HG02759 (cell line): Measurements from ENCODE around the gene SIK1.
"Not testable (repeated sequence)": the region's sequence is repeated elsewhere in the genome, so short reads cannot be mapped to it uniquely, and the experiment has no call there.

Source experiments
- ATAC-seq: cut with Tn5 transposase; IDR thresholded peaks from one replicate; pipeline ENCODE4 v1.9.1; 2021; ENCODE audit warnings: mild to moderate bottlenecking, moderate library complexity; ENCODE audit not compliant: unreplicated experiment

The SIK1 gene

DNA sequence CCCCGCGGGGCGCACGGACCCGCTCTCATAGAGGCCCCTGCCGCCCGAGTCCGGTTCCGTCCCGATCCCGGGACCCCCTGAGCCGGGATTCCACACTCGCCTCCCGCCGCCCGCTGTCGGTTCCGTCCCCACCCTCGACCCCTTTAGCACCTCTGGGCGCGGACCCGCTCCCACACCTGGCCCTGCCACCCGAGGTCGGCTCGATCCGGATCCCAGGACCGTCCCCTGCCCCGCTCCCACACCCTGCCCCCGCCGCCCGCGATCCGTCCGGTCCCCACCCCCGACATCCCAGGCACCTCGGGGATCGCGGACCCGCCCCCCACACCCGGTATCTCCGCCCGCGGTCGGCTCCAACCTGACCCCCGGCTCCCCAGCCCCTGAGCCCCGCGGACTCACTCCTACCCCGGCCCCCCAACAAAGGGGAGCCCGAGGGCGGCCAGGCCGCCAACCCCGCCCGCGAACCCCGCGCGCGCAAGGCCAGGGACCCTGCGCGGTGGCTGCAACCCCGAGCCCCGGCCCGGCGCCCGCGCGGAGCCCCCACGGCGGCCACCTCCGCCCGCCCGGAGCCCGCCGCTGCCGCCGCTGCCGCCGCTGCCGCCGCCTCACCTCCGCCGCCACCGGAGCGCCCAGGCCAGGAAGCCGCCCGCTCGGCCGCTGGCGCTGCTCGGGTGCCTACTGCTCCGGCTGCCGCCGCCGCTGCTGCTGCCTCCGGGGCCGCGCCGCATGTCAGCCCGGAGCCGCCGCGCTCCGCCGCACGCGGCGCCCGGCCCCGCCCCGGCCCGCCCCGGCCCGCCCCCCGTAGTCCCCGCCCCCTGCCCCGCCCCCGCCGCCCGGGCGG lies at the start of gene SIK1:
Gene SIK1 (minus strand): TSS at position 728 of the 838 bp plus-strand sequence. CDS start 953 bp downstream, outside the sequence.
- ATAC-seq = not testable (repeated sequence)

DNA sequence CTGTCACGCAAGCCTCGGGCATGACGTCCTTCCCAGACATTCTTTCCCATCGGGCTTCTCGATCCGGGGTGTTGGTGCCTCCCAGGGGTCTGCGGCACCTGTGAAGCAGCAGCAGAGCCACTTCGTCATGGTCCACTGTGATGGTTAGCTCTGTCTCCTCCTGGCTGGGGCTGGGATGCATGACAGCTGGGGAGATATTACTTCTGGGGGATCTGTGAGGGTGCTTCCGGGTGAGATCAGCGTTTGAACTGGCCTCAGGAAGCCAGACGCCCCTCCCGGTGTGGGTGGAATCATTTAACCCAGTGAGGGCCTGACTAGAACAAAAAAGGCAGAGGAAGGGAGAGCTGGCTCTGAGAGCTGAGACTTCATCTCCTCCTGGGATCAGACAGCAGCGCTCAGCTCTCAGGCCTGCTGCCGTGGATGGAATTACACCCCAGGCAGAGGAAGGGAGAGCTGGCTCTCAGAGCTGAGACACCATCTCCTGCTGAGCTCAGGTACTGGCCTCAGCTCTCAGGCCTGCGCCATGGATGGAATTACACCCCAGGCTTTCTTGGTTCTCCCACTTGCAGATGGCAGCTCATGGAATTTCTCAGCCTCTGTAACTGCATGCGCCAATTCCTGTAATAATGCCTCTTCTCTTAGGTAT lies 44.8 kb upstream of the SIK1 start:
- not testable (repeated sequence) for ATAC-seq

DNA sequence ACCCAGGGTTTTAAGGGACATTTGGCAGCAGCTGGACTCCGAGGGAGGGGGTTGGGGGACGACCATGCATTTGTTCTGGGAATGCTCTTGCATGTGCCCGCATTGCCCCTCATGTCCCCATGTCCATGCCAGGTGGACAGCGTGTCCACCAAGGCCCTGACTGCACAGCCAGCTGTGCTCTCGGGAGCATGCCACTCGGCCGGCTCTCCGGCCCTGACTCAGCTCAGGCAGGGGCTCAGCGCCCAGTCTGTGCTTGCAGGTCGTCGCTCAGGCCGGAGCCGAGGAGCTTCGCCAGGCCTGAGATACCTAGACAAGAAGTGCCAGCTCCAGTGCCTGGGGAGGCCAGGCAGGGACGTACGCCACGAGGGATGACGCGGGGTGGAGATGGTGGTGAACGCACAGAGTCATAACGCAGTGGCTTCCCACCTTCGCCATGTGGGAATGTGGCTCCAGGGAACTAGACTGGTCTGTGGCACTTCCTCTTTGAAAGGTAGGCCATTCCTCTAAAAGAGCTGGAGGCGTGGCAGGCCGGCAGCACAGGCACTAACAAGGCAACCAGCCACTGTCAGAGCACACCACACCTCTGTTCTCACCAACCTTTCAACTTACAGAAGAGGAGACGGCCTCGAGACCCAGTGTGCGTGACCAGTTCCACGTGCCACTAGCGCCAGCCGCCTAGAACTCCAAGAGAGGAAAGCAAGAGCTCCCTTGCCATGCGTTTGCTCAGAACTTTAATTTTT lies 43.0 kb upstream of the SIK1 start:
- not testable (repeated sequence) for ATAC-seq

DNA sequence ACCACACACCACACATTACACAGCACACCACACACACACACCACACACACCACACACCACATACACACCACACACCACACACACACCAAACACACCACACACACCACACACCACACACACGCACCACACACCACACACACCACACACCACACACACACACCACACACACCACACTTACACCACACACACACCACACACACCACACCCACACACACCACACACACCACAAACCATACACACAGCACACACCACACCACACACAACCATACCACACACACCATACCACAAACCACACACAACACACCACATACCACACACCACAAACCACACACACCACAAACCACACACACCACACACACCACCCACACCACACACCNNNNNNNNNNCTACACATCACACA lies 40.9 kb upstream of the SIK1 start:
- no peak for ATAC-seq

DNA sequence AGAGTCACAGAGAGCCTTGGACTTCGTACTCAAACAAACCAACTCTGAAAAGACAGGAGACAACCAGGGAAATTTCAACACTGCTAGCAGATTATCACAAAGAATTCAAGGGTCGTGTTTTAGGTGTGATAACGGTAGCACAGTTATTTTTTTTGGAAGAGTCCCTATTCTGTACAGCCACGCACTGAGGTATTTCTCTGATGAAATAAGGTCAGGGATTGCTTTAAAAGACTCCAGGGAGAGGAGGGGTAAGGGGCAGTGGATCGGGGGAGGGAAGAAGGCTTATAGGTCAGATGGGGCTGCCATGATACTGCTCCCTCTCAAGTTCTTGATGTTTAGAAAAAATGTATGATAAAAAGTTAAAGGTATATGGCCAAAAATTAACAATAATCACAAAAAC lies 38.2 kb upstream of the SIK1 start:
- ATAC-seq = not testable (repeated sequence)

DNA sequence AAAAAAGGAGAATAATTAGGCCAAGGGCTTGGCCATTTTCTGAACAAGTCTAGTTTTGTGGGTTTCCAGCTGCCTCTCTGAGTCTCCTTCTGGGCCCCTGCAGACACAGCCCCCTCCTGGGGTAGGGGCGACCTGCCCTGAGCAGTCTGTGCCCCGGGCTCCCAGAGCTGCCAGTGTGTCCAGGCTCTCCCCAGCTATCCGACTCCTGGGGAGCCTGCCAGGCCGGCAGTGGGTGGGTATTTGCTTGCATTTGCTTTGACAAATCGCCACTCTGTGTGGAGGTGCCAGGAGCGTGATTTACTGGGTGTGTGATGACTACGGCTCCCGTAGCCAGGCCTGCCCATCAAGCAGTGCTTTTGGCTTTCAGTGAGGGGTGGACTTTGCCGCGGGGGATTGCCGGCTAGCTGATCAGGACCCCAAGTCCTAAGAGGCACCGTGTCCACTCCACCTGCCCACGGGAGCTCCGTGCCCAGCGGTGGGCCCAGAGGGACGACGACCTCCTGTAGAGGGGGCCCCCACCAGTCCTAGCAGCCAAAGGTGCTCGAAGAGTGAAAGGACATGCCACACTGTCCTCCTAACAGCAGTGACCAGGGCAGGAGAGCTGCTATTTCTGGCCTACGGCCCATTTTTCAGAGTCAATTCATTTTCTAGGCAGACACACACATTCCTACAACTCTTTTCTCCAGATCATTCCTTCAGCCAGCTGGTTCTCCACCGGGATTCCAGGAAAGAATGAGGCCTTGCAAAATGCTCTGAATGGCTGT lies 36.7 kb upstream of the SIK1 start:
- ATAC-seq = not testable (repeated sequence)

DNA sequence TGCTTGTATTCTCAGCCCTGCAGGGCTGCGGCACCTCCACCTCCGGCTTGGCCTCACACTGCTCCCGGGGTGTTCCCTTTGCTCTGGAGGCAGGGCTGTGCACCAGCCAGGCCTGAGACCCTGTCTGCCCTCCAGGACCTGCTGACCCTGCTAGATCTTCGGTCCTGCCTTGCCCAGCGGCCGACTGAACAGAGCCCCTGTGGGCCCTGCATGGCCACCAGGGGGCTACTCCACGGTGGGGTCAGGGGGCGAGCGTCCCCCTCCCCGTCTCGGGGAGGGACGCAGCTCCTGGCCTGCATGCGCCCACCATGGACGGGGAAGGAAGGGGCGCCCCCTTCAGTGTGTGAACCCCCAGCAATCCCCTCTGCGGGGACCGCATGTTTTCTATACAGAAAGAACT lies 36.0 kb upstream of the SIK1 start:
- ATAC-seq = not testable (repeated sequence)

DNA sequence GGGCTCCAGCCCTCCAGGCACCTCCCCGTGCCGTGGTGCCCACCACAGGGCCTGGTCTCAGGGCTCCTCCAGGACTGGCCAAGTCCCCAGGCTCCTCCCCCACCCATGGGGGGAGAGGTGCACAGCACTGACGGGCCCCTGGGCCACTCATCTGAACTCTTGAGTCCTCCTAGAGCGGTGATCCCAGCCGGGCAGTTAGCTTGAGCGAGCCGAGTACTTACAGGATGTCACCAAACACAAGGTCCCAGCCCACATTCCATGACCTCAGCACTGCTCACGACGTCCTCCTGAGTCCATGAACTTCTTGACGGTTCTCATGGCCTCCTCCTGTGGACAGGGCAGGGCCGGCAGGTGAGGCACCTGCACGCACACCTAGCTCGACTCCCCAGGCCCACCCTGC lies 33.5 kb upstream of the SIK1 start:
- ATAC-seq = not testable (repeated sequence)

DNA sequence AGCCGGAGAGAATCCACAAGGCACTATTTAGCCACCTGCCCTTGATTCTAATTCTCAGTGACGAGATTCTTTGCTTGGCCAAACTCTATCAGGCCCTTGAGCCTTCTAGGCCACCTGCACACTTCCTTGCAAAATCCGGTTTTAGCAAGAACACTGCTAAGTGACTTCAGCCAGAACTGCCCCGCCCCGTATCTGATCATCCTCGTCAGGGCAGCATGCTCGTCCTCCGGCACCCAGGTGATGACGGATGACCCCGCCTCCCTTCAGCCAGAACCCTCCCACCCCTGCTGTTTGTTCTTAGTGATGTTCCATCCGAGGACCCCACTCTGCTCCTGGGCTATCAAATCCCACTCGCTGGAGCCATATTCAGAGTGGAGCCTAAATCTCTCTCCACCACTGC lies 32.1 kb upstream of the SIK1 start:
- ATAC-seq = not testable (repeated sequence)

DNA sequence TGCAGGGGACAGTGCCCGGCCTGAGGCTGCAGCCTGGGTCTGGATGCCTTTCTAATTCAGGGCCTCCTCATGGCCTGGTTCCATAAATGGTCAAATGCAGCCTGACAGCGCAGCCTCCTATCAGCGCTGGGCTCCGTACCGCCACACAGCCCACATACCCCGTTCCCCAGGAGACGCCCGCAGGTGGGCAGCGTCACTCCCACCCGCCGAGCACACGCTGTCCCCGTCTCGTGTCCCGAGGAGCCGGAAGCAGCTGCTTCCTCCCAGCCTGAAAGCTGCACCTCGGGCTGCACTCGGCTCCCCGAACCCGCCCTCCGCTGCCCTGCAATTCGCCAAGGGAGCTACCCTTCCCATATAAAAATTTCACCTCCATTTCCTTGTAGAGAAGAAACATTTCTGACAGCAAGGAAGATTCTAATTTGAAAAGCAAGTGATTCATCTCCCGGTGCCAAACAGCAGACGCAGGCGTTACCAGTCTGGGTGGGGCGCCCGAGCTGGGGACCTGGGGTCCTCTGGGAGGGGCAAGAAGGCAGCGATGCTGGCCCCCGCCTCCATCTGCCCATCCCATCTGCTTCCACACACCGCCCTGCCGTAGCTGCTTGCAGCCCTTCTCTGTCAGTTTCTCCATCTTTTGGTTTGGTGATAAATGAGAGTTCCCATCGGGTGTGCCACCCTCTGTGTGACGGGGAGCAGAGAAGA lies 29.8 kb upstream of the SIK1 start:
- not testable (repeated sequence) for ATAC-seq

DNA sequence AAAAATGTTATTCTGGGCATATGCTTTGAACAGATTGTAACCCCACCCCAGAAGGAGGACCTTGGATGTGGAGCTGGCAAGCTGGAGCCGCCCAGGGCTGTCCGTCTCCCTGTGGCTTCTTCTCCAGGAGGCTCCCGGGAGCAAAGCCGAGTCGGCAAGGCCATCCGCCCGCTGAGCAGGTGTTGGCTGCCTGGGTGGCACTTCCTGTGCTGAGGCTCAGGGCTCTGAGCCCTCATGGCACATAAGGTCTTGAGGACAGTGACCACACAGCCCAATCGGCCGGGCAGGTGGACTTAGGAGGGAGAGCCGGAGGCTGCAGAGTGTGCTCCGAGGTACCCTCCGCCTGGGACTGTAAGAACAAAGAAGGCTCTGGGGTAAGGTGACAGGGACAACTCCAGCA lies 28.8 kb upstream of the SIK1 start:
- ATAC-seq = not testable (repeated sequence)

DNA sequence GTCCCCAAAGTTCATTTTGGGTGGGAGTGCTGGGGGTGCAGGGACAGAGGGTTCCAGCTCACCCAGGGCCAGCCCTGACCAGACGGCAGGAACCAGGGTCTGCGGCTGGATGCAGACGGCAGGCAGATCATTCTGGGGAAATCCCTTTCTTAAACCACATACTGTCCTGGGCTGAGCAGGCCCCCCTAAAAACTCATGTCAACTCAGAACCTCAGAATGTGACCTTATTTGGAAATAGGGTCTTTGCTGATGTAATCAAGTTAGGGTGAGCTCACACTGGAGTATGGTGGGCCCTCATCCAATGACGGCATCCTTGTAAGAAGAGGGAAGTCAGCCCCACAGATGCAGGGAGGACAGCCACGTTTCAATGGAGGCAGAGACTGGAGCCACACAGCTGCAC lies 27.2 kb upstream of the SIK1 start:
- not testable (repeated sequence) for ATAC-seq

DNA sequence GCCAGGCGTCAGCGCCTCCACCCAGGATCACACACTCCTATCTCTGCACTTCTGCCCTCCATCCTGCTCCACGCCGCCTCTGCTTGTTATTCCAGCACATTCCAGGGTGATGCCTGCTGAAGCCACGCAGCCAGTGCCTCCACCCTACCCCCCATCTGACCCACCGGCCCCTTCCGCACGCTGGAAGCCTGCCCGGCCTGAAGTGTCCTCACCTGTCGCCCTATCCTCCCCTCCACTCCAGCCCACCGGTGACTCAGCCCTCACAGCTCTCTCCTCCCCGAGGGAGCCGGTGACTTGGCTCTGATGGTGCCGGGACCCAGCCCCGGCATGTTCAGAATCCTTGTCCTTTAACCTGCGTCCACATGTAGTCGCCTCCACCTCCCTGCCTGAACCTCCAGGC lies 24.9 kb upstream of the SIK1 start:
- ATAC-seq = not testable (repeated sequence)

DNA sequence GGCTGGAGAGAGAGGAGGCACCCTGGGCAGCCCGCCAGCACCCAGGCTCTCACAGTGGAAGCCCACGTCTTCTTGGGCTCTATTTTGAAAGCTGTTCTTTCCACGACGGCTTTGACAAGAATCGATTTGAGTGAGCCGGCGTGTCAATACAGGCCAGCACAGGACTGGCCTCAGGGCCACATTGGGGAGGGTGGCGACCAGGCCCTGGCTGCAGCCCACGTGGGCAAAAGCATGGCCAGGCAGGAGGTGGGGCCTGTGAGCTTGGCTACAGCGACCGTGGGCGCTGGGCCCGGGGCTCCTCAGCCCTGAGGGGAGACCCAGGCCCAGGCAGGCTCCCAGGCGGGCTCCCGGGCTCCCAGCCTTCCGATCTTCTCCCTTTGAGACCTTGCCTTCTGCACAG lies 23.4 kb upstream of the SIK1 start:
- not testable (repeated sequence) for ATAC-seq

DNA sequence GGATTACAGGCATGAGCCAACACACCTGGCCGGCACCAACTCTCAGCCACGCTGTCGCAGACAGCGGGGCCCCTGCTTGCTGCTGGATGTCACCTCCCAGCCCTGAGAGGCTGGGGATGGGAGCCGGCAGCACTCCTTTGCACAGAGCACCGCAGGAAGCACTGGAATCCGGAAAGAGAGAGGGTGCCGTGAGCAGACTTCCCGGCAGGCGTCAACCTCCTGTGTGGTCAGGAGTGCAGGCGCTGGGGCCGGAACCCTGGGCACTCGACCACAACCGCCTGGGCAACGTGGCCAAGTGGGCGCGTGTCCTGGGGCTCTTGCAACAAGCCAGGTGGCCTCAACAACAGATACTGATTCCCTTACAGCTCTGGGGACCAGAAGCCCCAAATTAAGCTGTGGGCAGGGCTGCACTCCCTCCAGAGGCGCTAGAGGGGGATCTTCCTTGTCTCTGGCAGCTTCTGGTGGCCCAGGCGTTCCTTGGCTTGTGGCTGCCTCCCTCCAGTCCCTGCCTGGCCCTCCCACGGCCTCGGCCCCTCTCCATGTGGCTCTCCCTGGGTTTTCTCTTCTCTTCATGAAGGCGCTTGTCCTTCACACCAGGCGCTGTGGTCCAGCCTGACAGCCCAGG lies 20.5 kb upstream of the SIK1 start:
- ATAC-seq = not testable (repeated sequence)

DNA sequence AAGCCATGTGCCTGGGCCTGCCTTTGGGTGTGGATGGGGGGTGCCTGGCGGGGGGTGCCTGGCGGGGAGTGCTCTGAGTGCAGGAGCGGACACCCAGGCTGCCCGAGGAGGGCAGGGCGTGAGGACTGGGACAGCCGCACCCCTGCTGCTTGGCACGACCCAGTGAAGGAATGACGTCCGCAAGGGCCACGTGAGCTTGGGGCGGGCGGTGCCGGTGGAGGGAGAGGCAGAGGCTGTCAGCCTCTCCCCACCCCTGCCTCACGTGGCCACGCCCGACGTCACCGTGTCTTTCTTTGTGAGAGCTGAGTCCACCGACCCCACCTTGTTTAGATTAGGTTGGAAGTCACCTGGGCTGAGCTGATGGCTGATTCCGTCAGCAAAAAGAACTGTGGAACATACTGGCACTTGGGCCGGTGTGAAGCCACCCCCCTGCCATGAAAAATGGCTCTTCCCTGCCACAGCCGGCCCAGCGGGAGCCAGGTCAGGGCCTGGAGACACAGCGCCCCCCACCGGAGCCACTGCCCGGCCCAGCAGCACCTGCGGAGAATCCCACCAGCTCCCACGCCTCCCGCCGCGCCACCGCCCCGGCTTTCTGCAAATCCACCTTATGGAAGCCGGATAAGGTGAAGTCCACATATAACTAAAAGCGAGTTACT lies 19.5 kb upstream of the SIK1 start:
- ATAC-seq = not testable (repeated sequence)

DNA sequence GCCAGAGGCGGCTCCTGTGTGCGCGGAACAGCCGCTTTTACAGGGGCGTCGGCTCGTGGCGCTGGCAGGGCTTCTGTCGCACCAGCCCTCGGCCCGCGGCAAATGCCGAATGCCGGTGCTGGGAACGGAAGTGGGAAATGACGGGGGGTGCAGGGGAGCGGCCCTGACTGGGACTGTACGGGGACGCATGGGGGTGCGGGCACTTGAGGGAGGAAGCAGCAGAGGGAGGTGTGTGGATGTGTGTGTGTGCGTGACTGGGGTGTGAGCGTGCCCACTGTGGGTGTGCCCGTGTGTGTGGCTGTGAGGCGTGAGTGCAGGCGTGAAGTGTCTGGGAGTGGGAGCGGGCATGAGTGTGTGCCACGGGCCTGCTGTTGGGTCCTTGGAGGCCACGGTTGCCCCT lies 17.6 kb upstream of the SIK1 start:
- ATAC-seq = not testable (repeated sequence)

DNA sequence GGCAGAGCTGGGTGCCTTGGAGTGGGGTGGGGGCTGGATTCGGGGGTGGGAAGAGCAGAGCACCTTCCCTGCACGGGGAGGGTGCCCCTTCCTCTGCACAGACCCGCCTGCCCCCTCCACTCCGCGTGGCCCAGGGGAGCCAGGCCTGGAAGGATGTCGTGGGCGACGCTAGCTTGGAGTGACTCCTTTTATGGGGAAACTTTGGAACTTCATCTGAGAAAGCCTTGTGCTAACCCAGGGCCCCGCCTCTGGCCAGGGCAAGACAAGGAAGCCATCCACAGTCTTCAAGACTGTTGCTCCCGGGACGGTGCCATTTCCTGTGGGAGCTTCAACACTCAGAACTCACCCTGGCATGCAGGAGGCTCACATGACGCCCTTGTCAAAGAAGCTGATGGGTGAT lies 15.6 kb upstream of the SIK1 start:
- ATAC-seq = not testable (repeated sequence)
